Lung (tissue), 12 donors: Measurements from ENCODE around the gene RBP4. TPM values are rescaled to one million over a fixed set of nuclear protein-coding genes. Genes with fewer than 3 reads are reported as not detected.
A peak's percentile ranks its signal among the peaks of the same experiment; 100 is the strongest.

ENCODE experiments used
- ATAC-seq: fragments of 200-7000 bp; cut with Tn5 transposase; one replicate; pipeline ENCODE4 v1.9.1; 2020; ENCODE audit warnings: moderate number of reproducible peaks; ENCODE audit not compliant: insufficient read depth, low FRiP score
- DNase-seq, 3 donors: peaks; one replicate each; pipeline ENCODE4 v3.0.0-alpha.2; 2013 to 2017
- H3K27ac ChIP-seq, 2 donors: one replicate each; pipeline ENCODE4 v1.5.1; 2013; ENCODE audit warnings: mild to moderate bottlenecking in 2 of 2, moderate library complexity in 2 of 2, control low read depth in 1 of 2, inconsistent platforms in 1 of 2, low read depth in 1 of 2, low read length in 1 of 2
- H3K27me3 ChIP-seq, 3 donors: one replicate each; pipeline ENCODE4 v1.5.1; 2013; ENCODE audit warnings: low read length in 2 of 3; ENCODE audit not compliant: control insufficient read depth in 3 of 3, insufficient read depth in 3 of 3
- H3K36me3 ChIP-seq, 4 donors: one replicate each; pipeline ENCODE4 v1.5.1; 2013; ENCODE audit warnings: low read length in 4 of 4, mild to moderate bottlenecking in 1 of 4, moderate library complexity in 1 of 4; ENCODE audit not compliant: control insufficient read depth in 4 of 4, insufficient read depth in 4 of 4
- H3K4me1 ChIP-seq, 5 donors: one replicate each; pipeline ENCODE4 v1.5.1; 2013; ENCODE audit warnings: low read length in 5 of 5, mild to moderate bottlenecking in 2 of 5, moderate library complexity in 1 of 5; ENCODE audit not compliant: control insufficient read depth in 5 of 5, insufficient read depth in 5 of 5
- H3K4me3 ChIP-seq: one replicate; pipeline ENCODE4 v1.5.1; 2013; ENCODE audit warnings: mild to moderate bottlenecking, control low read depth, moderate library complexity
- H3K9ac ChIP-seq, 2 donors: one replicate each; pipeline ENCODE4 v1.5.1; 2013; ENCODE audit warnings: low read length in 2 of 2, control low read depth in 1 of 2; ENCODE audit not compliant: insufficient read depth in 1 of 2
- H3K9me3 ChIP-seq, 4 donors: one replicate each; pipeline ENCODE4 v1.5.1; 2013; ENCODE audit warnings: low read length in 3 of 4, mild to moderate bottlenecking in 1 of 4, moderate library complexity in 1 of 4; ENCODE audit not compliant: control insufficient read depth in 4 of 4, insufficient read depth in 3 of 4
- CTCF ChIP-seq: IDR thresholded peaks from 2 replicates; pipeline ENCODE4 v1.5.1; 2012; ENCODE audit warnings: mild to moderate bottlenecking; ENCODE audit errors: control extremely low read depth, extremely low read depth
- WGBS, 2 donors: extraction: QIAGEN DNeasy Blood & Tissue Kit; methylation state at CpG; one replicate each; pipeline ENCODE4 v1.1.7; 2013; 5-methylcytosine and 5-hydroxymethylcytosine counted together
- polyA plus RNA-seq, 2 donors: library from polyadenylated mRNA; stranded (reverse); fragments of 200-250 nt; gene quantifications; one replicate each; pipeline ENCODE4 v1.2.1, GENCODE V29; 2013
- total RNA-seq, 2 donors: library from RNA; depleted of rRNA in 1 of 2; stranded (reverse); fragments of >200 nt in 1 of 2; gene quantifications; one replicate each; pipeline ENCODE4 v1.2.1, GENCODE V29; 2014 to 2021
- donor health status: control.
- donor health status: control.
- donor health status: Bipolar disorder and iron deficiency.
- donor health status: healthy.
- donor health status: DM: yes; HTN: yes; CAD: no.

RBP4 gene
- total and polyA plus RNA-seq, 4 donors: 7.3 to 35.4 (median 14.7) TPM; not detected in 1

GRCh38 chr10:93579089-93579488 is 21.9 kb downstream of the RBP4 start:
- peaks cover 0 to 7% (median 3%) of the 10 kb centered on the region in 4 donors for H3K9me3 ChIP-seq
- no peak for TF ChIP-seq CTCF
- H3K4me3 ChIP-seq: no peak overlapping the region
- ATAC-seq: no peak
- WGBS, 2 donors: 76 to 90% methylated on average over 7 of the region's 7 CpGs
- DNase-seq: no peak
- no peaks in the 10 kb centered on the region for H3K36me3 ChIP-seq
- H3K27ac ChIP-seq: no peak overlapping the region
- H3K4me1 ChIP-seq: no peaks in the 10 kb centered on the region
- H3K9ac ChIP-seq: no peak overlapping the region
- no peaks in the 10 kb centered on the region for H3K27me3 ChIP-seq

- WGBS, 2 donors: 89 to 96% methylated on average over 3 of the region's 3 CpGs
- H3K4me3 ChIP-seq: no peak overlapping the region
- H3K4me1 ChIP-seq: peaks cover 0 to 2% (median 0%) of the 10 kb centered on the region in 5 donors
- no peaks in the 10 kb centered on the region for H3K36me3 ChIP-seq
- ATAC-seq (no peak), DNase-seq (no peak)
- H3K27ac ChIP-seq: no peak overlapping the region
- no peak for TF ChIP-seq CTCF
- peaks cover 0 to 7% (median 3%) of the 10 kb centered on the region in 4 donors for H3K9me3 ChIP-seq
- H3K9ac ChIP-seq: no peak overlapping the region
- no peaks in the 10 kb centered on the region for H3K27me3 ChIP-seq
Measured at GRCh38 chr10:93577565-93577964, 23.5 kb downstream of the RBP4 start.

GRCh38 chr10:93576888-93577287 is 24.1 kb downstream of the RBP4 start:
- peaks cover 0 to 2% (median 0%) of the 10 kb centered on the region in 5 donors for H3K4me1 ChIP-seq
- 72 to 86% methylated on average over 3 of the region's 3 CpGs for WGBS, 2 donors
- H3K4me3 ChIP-seq: no peak overlapping the region
- H3K27ac ChIP-seq: no peak overlapping the region
- H3K9me3 ChIP-seq: peaks cover 0 to 7% (median 3%) of the 10 kb centered on the region in 4 donors
- no peaks in the 10 kb centered on the region for H3K36me3 ChIP-seq
- peaks cover 0 to 5% (median 1%) of the 10 kb centered on the region in 3 donors for H3K27me3 ChIP-seq
- TF ChIP-seq CTCF: no peak
- ATAC-seq (no peak), DNase-seq (no peak)
- no peak overlapping the region for H3K9ac ChIP-seq

- no peak for TF ChIP-seq CTCF
- Histone ChIP-seq H3K4me3 (no peak overlapping the region), H3K27ac (no peak overlapping the region), H3K9me3 (peaks cover 0 to 3% (median 0%) of the 10 kb centered on the region in 4 donors), H3K4me1 (peaks cover 0 to 2% (median 0%) of the 10 kb centered on the region in 5 donors), H3K27me3 (peaks cover 0 to 28% (median 14%) of the 10 kb centered on the region in 3 donors), H3K36me3 (no peaks in the 10 kb centered on the region), H3K9ac (no peak overlapping the region)
- no peak for ATAC-seq
- peak in 1 of 3 donors; percentile 12 for DNase-seq
- WGBS, 2 donors: 47 to 58% methylated on average over 3 of the region's 3 CpGs
Measured at GRCh38 chr10:93573924-93574323, 27.1 kb downstream of the RBP4 start.
